GM23338 (cell line): ENCODE results near the gene CRIP3. TPM values are rescaled to one million over a fixed set of nuclear protein-coding genes. Genes with fewer than 3 reads are reported as not detected.

Experiments
- ATAC-seq: fragments of 200-7000 bp; cut with Tn5 transposase; 3 replicates; pipeline ENCODE4 v1.9.1; 2020
- DNase-seq: peaks from one replicate; pipeline ENCODE4 v3.0.0-alpha.2; 2015; ENCODE audit warnings: low spot score
- H2AFZ ChIP-seq: fragments of 200-600 bp; sonication (generic); 2 replicates; pipeline ENCODE4 v1.8.0; 2016; ENCODE audit warnings: antibody characterized with exemption, mild to moderate bottlenecking, moderate library complexity
- H3F3A ChIP-seq: fragments of 200-600 bp; sonication (generic); replicated peaks from 2 replicates; pipeline ENCODE4 v1.8.0; 2017; ENCODE audit warnings: antibody characterized with exemption, mixed run types, low read depth
- H3K27ac ChIP-seq: fragments of 200-600 bp; sonication (generic); 2 replicates; pipeline ENCODE4 v1.6.1; 2016; ENCODE audit warnings: low read depth
- H3K27me3 ChIP-seq: fragments of 200-600 bp; sonication (generic); 2 replicates; pipeline ENCODE4 v1.8.0; 2016; ENCODE audit warnings: mild to moderate bottlenecking, mixed run types, moderate library complexity; ENCODE audit not compliant: insufficient read depth
- H3K36me3 ChIP-seq: fragments of 200-600 bp; sonication (generic); 2 replicates; pipeline ENCODE4 v1.8.0; 2016; ENCODE audit warnings: mild to moderate bottlenecking; ENCODE audit not compliant: insufficient read depth
- H3K4me1 ChIP-seq: fragments of 200-600 bp; sonication (generic); 2 replicates; pipeline ENCODE4 v1.8.0; 2016; ENCODE audit warnings: mild to moderate bottlenecking, moderate library complexity; ENCODE audit not compliant: insufficient read depth
- H3K4me2 ChIP-seq: fragments of 200-600 bp; sonication (generic); 2 replicates; pipeline ENCODE4 v1.7.1; 2017; ENCODE audit warnings: mixed run types
- H3K4me3 ChIP-seq: fragments of 200-600 bp; sonication (generic); 2 replicates; pipeline ENCODE4 v1.6.1; 2016; ENCODE audit warnings: mixed run types
- H3K79me2 ChIP-seq: fragments of 200-600 bp; sonication (generic); replicated peaks from 2 replicates; pipeline ENCODE4 v1.8.0; 2017; ENCODE audit warnings: mild to moderate bottlenecking; ENCODE audit not compliant: insufficient read depth
- H3K9me2 ChIP-seq: fragments of 200-600 bp; sonication (generic); 2 replicates; pipeline ENCODE4 v1.8.0; 2017; ENCODE audit not compliant: insufficient read depth
- H4K20me1 ChIP-seq: fragments of 200-600 bp; sonication (generic); replicated peaks from 2 replicates; pipeline ENCODE4 v1.8.0; 2017; ENCODE audit warnings: mild to moderate bottlenecking; ENCODE audit not compliant: insufficient read depth
- H3K27ac Mint-ChIP-seq: 2 replicates; pipeline ENCODE4 v1.8.0; 2020; ENCODE audit warnings: inconsistent platforms, mild to moderate bottlenecking, moderate library complexity, mixed read lengths
- H3K27me3 Mint-ChIP-seq: 3 replicates; pipeline ENCODE4 v1.8.0; 2022; ENCODE audit warnings: low read depth, mild to moderate bottlenecking, moderate library complexity, mixed read lengths, inconsistent platforms; ENCODE audit not compliant: insufficient read depth, poor library complexity
- H3K36me3 Mint-ChIP-seq: 3 replicates; pipeline ENCODE4 v1.8.0; 2021; ENCODE audit warnings: low read depth, mild to moderate bottlenecking, inconsistent platforms, moderate library complexity, mixed read lengths
- H3K4me1 Mint-ChIP-seq: 3 replicates; pipeline ENCODE4 v1.8.0; 2020; ENCODE audit warnings: mild to moderate bottlenecking, inconsistent platforms, mixed read lengths
- H3K4me3 Mint-ChIP-seq: 3 replicates; pipeline ENCODE4 v1.8.0; 2021; ENCODE audit warnings: moderate library complexity, mild to moderate bottlenecking, inconsistent platforms, mixed read lengths
- H3K9me3 Mint-ChIP-seq: 3 replicates; pipeline ENCODE4 v1.8.0; 2020; ENCODE audit warnings: moderate library complexity, mild to moderate bottlenecking, inconsistent platforms, mixed read lengths
- CREB1 ChIP-seq: fragments of 250-450 bp; sonication (Bioruptor Pico); IDR thresholded peaks from 2 replicates; pipeline ENCODE4 v1.5.0; 2020; ENCODE audit warnings: low read depth, mild to moderate bottlenecking, moderate library complexity
- CTCF ChIP-seq, 2 experiments: fragments of 200-600 bp in 1 of 2; sonication (generic) in 1 of 2; conservative IDR thresholded peaks; 2 replicates each; pipeline versions ENCODE4 v1.5.1 to v1.6.1; 2016 to 2017; ENCODE audit warnings: antibody characterized with exemption in 2 of 2, low read depth in 2 of 2, mild to moderate bottlenecking in 2 of 2, moderate library complexity in 1 of 2
- ETS1 ChIP-seq: IDR thresholded peaks from 2 replicates; pipeline ENCODE4 v1.6.1; 2016; ENCODE audit warnings: antibody characterized with exemption
- EZH2 ChIP-seq: fragments of 200-600 bp; sonication (generic); IDR thresholded peaks from one replicate; pipeline ENCODE4 v1.8.0; 2017; ENCODE audit warnings: antibody characterized with exemption, mild to moderate bottlenecking, low read depth; ENCODE audit not compliant: unreplicated experiment
- EZH2phosphoT487 ChIP-seq: fragments of 200-600 bp; sonication (generic); IDR thresholded peaks from one replicate; pipeline ENCODE4 v1.8.1; 2018; ENCODE audit warnings: antibody characterized with exemption; ENCODE audit not compliant: unreplicated experiment
- JUNB ChIP-seq: IDR thresholded peaks from one replicate; pipeline ENCODE4 v1.6.1; 2016; ENCODE audit warnings: antibody characterized with exemption; ENCODE audit not compliant: unreplicated experiment
- NANOG ChIP-seq: IDR thresholded peaks from 2 replicates; pipeline ENCODE4 v1.6.1; 2016; ENCODE audit warnings: antibody characterized with exemption, borderline replicate concordance
- POLR2AphosphoS5 ChIP-seq: IDR thresholded peaks from 2 replicates; pipeline ENCODE4 v1.6.1; 2016; ENCODE audit warnings: antibody characterized with exemption, low read depth
- REST ChIP-seq: IDR thresholded peaks from one replicate; pipeline ENCODE4 v1.6.1; 2018; ENCODE audit warnings: antibody characterized with exemption; ENCODE audit not compliant: unreplicated experiment
- ZNF114 ChIP-seq: fragments of 250-450 bp; sonication (Bioruptor Pico); IDR thresholded peaks from 2 replicates; pipeline ENCODE4 v1.5.0; 2020; ENCODE audit warnings: mild to moderate bottlenecking, moderate library complexity
- ZNF331 ChIP-seq: fragments of 250-450 bp; sonication (Bioruptor Pico); IDR thresholded peaks from 2 replicates; pipeline ENCODE4 v1.5.0; 2020; ENCODE audit warnings: low read depth, mild to moderate bottlenecking, moderate library complexity
- ZNF462 ChIP-seq: fragments of 250-450 bp; sonication (Bioruptor Pico); IDR thresholded peaks from 2 replicates; pipeline ENCODE4 v1.5.0; 2020; ENCODE audit warnings: mild to moderate bottlenecking, moderate library complexity
- polyA plus RNA-seq: library from polyadenylated mRNA; unstranded; fragments of >200 nt; fragmentation: Nextera tagmentation; extraction: Ambion mirVana; gene quantifications from 2 replicates; pipeline ENCODE4 v1.2.1, GENCODE V29; 2016
- total RNA-seq: library from RNA; depleted of rRNA; stranded (reverse); fragments of >200 nt; shearing (Covaris generic); gene quantifications from 2 replicates; pipeline ENCODE4 v1.2.3, GENCODE V29; 2014

The CRIP3 gene
- total and polyA plus RNA-seq, 2 experiments from 2014 or later, result 22.0 to 36.0 TPM

- Histone ChIP-seq H3K4me3 (no peak overlapping the region), H3K79me2 (no peaks in the 10 kb centered on the region), H3K4me1 (no peaks in the 10 kb centered on the region), H3K27me3 (no peaks in the 10 kb centered on the region), H2AFZ (no peak overlapping the region), H4K20me1 (no peaks in the 10 kb centered on the region), H3K9me2 (no peaks in the 10 kb centered on the region), H3F3A (no peaks in the 10 kb centered on the region), H3K36me3 (no peaks in the 10 kb centered on the region), H3K4me2 (no peak overlapping the region), H3K27ac (no peak overlapping the region)
- Mint-ChIP-seq H3K9me3 (no peaks in the 10 kb centered on the region; the same call in 2 of the 3 replicates), H3K4me1 (peaks cover 10% of the 10 kb centered on the region), H3K36me3 (no peaks in the 10 kb centered on the region), H3K27me3 (peaks cover 21% of the 10 kb centered on the region), H3K27ac (no peak overlapping the region), H3K4me3 (no peak overlapping the region)
- TF ChIP-seq JUNB (no peak), POLR2AphosphoS5 (no peak), NANOG (no peak), CREB1 (CRISPR knock-in tag) (no peak), ZNF462 (CRISPR knock-in tag) (no peak), ZNF114 (CRISPR knock-in tag) (no peak), EZH2phosphoT487 (no peak), ETS1 (no peak), CTCF (conservative IDR thresholded peaks at IDR 0.05; ENCODE audit: low read depth in 2 of 2) (no peak), REST (no peak), EZH2 (no peak), ZNF331 (CRISPR knock-in tag) (no peak)
- DNase-seq (no peak), ATAC-seq (no peak)
Observed at GRCh38 chr6:43256670-43257366, 51.8 kb downstream of the CRIP3 start.
